ENCODE data around the gene CABLES1.

CABLES1 gene

DNA sequence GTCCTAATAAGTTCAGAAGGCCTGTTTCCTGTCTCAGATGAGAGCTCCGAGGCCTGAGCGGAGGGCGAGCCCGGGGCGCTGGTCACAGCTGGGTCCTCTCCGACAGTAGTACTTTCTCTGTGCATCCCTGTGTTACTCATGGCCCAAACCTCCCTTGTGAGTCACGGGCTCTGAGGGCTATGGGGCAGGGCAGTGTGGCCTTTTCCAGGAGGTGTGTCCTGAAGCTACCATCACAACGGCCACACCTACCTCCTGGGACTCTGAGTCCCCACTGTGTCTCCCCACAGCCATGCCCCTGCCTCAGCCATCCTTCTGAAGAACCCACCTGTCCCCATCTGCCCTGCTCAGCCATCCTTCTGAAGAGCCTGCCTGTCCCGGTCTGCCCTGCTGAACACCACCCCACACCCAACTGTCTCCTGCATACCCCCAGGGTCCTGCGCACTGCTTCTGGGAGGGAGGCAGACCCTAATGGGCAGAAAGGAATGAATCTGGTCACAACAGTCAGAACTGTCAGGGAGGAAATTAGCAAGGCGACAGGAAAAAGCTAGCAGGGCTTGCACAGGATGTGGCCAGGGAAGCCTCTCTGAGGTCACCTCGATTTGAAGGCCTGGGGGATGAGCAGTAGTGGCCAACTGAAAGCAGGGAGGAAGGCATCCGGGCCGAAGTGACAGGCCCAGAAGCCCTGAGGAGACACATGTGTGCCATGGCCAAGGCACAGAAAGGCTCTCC lies 172.4 kb downstream of the CABLES1 start:
- no peak for DNase-seq

Measured in suppressor macrophage (primary cell).